Amygdala (tissue), 56 donors: ENCODE measurements around the gene TEF.
A peak's percentile ranks its signal among the peaks of the same experiment; 100 is the strongest.
"Not testable (repeated sequence)": the region's sequence is repeated elsewhere in the genome, so short reads cannot be mapped to it uniquely, and the experiment has no call there.

ENCODE experiments used
- DNase-seq, 56 donors: peaks; one replicate each; lab custom pipeline; 2025; lab: John Stamatoyannopoulos, UW

TEF gene

GRCh38 chr22:41411021-41411851 is 29.5 kb downstream of the TEF start:
- peak in 37 of 56 donors; percentile 13 to 75 (median 45) for DNase-seq

DNA sequence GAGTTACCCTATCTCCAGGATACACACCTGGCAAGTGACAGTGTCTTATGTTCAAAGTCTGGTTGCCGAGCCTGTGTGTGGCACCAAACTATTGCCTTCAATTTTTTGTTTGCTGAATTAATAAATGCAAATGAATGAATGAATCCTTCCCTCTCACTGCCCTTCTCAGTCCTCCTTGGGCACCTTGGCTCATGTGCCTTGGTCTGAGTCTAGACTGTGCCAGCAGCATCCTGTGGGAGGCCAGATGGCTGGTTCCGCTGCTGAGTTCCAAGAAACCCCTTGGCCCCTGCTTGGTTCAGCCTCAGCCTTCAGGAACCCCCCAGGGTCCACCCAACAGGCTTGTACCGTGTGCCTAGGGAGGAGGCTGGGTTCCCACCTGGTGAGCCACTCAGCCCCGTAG is 33.8 kb downstream of the TEF start:
- peak in 1 of 56 donors; percentile 19 for DNase-seq

DNA sequence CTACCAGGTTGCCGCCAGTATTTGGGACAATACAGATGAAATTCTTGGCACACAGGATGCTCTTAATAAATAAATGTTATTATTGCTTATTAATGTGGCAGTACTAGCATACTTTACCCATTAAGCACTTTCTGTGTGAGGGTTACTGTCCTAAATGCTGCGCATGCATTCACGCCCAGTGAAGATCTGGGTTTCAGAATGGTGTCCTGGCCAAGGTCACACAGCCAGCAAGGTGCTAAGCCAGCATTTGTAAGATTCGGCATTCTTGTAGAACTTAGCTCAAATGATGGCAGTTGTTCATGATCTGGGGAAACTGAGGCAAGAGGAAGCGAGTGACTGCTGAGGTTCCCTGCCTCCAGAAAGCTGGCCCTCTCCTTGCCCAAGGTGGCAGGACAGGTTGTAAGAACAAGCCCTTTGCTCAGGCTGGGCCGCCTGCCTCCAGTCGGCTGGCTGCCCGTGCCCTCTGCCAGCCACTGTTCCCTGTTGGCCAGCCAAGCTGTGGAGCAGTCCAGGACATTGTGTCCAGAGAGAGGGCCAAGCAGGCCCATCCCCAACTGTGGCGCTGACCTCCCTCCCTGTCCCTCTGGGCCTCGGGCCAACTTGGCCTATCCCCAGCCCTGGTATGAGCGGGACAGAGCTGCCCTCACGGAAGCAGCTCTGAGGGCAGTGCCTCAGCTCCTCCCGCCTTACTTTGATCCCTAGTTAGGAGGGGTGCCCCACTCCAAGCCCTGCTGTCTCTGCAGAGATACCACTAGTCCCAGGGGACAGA is 36.1 kb downstream of the TEF start:
- DNase-seq = peak; percentile 49 to 99 (median 95)

GRCh38 chr22:41418717-41419116 is 37.0 kb downstream of the TEF start:
- no peak for DNase-seq

- DNase-seq = no peak
Observed at GRCh38 chr22:41425660-41426365, 44.1 kb downstream of the TEF start.

DNA sequence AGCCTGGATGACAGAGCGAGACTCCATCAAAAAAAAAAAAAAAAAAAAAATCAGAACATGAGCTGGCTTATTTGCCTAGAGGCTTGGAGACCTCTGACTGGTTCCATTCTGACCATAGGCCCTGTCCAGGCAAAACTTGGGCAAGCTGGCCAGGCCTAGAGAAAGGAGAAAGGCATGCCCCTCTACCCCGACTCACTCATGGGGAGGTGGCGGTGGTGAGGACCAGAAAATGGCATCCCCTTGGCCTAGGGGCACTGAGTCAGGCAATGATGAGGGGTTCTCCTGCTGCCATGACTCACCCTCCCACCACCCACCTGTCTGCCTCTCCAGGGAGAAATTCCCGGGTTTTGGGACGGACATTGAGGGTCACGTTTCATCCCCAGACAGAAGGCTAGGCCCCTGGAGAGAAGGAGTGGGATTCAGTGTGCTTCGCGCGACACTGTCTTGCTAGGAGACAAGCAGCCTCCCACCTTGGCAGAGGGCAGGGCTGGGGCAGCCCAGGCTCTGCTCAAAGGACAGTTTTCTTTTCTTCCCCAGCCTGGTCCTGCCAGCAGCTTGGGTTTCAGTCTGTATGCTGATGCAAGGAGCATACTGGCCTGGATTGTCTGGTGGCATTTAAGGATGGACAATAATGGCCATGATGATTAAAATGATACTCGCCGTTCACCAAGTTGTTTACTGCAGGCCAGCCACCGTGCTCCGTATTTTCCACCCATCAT is 47.6 kb downstream of the TEF start:
- DNase-seq = peak in 8 of 56 donors; percentile 14 to 57 (median 34)

GRCh38 chr22:41429951-41430332 is 48.2 kb downstream of the TEF start:
- no peak for DNase-seq

- no peak for DNase-seq
Observed at GRCh38 chr22:41431656-41432055, 49.9 kb downstream of the TEF start.

DNA sequence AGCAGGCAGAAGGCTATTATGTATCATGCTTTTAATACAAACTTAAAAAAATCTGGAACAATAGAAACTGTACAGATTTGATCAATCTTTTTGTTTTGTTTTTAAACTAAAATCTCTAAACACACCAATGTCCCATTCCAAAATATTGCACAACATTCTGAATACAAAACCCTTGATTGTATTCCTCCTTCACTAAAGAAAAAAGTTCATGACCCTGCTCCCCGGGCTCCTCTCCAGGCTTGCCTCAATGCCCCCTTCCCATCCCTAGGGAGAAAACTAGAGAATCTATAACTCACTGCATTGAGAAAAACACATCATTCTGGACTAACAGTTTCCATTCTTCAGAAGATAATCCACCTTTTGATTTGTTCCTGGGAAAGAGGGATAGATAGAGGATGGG is 51.7 kb downstream of the TEF start:
- not testable (repeated sequence) for DNase-seq

DNA sequence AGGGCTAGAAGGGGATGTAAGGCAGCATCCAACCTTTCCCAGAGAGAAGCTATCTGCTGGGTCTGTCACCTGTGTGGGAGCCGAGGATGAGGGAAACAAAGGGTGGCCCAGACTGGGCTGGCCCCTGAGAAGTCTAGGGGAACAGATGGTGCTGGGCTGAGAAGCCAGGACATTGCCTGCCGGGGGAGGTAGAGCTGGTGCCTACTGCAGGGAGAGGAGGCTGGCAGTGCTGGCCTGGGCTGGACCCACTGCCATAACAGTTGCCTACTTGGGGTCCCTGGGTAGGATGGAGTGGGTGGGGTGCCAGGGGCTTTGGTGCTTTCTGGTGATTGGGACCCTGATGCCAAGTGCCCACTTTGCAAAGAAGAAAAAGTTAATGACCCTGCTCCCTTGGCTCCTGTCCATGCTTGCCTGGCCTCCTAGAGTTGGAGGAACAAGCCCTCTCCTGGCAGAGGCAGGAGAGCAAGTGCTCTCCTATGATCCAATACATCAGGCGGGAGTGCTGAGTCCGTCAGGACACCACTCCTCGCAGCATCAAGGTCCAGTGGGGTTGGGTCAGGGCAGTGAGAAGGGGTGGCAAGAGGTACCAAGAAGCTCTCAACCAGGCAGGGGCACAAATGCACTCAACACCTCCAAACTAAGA is 52.7 kb downstream of the TEF start:
- peak in 2 of 56 donors; percentile 26 to 35 for DNase-seq

GRCh38 chr22:41435560-41435959 is 53.8 kb downstream of the TEF start:
- no peak for DNase-seq

DNA sequence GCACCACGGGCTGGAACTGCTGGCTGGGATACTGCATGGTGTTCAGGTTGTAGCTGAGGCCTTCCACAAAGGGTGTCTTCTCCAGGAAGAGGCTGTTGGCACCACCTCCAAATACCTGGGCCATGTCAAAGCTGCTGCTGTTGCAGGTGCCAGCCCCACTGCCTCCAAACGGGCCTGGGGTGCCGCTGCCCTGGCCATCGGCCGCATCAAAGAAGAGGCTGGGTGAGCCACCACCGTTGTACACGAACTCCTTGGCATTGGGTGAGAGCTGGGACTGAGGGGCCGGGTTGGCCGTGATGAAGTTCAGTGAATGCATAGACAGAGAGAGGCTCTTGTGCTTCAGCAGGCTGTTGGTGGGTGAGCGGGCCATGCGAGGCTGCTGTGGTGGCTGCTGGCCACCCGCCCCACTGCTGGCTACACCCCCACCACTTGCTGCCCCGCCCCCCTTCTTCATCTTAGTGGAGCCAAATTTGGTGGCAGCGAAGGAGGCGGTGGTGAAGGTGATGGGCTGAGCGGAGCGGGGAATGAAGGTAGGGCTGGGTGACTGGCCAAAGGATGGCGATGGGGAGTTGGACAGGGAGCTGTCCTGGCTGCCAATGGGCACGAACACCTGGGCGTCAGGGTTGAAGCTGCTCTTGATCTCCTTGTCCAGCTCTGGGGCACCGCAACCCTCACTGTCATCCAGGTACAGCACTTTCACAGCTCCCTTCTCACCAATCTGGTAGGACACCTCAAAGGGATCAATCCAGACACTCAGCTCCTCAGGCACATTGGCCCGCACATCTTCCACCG is 54.8 kb downstream of the TEF start:
- DNase-seq = peak in 2 of 56 donors; percentile 16 to 52

- no peak for DNase-seq
Observed at GRCh38 chr22:41437198-41437597, 55.5 kb downstream of the TEF start.

GRCh38 chr22:41440511-41440910 is 58.8 kb downstream of the TEF start:
- not testable (repeated sequence) for DNase-seq

DNA sequence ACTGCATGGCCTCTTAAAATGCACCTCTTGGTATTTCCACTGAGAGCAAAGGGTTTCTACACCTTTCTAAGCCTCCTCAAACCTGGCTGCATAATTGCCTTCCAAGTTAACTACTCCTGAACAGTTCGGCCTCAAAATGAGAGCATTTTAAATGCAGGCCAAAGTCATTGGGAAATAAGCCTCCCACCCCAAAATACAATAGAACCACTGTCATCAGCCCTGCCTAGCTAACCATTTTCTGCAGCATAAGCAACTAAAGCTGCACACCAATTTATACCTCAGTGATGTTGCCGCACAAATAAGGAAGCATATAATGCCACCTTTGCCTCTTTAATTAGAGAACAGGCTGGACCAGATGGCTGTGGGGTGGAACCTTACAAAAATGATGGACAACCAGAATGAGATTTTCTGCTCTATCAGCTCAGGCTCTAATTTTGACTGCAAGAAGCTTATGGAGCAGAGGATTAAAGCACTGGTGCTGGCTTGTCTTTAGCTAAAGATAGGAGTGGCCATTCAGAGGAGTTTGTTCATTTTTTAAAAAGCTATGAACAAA is 60.6 kb downstream of the TEF start:
- peak in 1 of 56 donors; percentile 12 for DNase-seq

- peak; percentile 22 to 92 (median 81) for DNase-seq
Observed at GRCh38 chr22:41444360-41445128, 62.8 kb downstream of the TEF start.

- DNase-seq = peak in 10 of 56 donors; percentile 10 to 58 (median 36)
Observed at GRCh38 chr22:41445129-41446056, 63.7 kb downstream of the TEF start.
